Brain pericyte (primary cell): ENCODE data around the gene FUZ.

Experiments
- DNase-seq: peaks from one replicate; pipeline ENCODE4 v3.0.0-alpha.2; 2012; ENCODE audit warnings: low read depth, low spot score

Gene FUZ

DNA sequence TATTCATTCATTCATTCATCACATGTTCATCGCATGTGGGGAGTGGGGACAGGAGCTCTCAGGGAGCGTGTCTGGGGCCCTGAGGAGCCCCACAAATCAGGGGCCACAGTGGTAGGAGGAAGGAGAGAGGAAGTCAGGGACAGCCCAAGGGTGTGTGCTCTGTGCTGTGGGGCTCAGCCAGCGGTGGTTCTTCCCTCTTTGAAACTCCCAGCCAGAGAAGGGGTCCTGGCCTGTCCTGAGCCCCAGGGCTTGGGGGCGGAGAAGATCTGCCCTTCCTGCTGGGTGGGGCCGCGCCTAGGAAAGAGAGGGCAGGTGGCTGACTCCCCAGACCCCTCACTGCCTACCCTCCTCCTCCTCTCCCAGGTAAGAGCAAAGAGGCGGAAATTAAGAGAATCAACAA, 31.7 kb downstream of the FUZ start:
- DNase-seq = no peak

DNA sequence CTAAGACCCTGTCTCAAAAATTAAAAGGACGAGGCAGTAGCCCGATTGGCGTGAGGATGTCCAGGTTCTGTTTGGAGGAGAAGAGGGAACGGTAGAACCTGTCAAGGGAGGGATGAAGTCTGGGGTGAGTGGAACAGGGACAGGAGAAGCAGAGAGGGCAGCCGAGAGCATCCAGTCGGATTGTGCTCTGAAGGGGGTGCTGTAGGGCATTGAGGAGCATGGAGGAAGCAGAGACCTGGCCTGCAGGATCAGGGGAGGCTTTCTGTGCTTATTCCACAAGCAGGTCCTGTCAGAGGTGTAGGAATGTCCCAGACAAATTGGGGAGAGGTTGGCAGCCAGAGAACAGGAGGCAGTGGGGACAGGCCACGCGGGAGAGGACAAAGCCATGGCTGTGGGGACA, 32.2 kb downstream of the FUZ start:
- no peak for DNase-seq

DNA sequence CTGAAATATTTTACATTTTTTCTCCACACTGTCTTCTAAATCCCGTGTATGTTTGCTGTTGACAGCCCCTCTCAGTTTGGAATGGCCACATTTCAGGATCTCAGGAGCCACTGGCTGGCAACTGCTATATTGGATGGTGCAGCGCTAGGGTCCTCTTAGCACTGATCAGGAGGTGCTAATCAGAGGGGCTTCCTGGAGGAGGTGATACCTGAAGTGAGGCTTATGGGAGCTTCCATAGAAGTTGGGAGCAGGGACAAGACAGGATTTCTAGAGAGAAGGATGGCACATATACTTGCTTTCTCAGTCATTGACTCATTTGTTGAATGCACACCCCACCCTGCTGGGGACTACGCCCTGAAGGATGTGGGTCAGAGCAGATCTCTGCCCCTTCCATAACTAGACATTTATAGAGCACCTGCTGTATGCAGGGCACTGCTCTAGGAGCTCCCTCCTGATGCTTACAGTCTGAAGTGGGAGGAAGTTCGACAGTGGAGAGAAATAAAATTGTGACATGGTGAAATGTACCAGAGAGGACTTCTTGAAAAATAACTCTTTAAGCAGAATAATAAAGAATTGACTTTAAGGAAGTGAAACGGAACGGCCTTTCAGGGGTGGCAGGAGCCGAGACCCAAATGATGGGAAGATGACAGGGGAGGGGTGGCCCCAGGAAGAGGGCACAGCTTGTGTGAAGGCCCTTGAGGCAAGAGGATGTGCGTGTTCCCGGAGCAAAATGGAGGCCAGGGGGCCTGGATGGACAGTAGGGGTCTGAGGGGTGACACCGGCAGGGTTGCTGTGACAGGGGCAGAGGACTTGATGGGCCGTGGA, 33.1 kb downstream of the FUZ start:
- no peak for DNase-seq

DNA sequence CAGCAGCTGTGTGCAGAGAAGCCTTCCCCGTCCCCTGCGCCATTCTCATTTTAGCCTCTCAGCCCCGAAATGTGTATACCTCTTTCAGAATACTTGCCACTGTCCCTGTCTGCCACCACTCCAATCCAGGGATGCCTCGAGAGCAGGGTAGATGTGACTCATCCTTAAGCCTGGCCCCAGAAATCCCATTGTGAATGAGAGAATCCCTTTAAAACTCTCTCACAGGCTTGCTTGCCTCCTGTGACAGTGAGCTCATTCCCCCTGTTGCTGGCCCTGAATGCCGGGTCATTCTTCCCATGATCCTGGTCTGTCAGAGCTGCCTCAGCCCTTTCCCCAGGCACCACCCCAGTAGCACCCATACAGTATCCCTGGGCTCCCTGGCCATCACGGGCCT, 36.7 kb downstream of the FUZ start:
- no peak for DNase-seq

DNA sequence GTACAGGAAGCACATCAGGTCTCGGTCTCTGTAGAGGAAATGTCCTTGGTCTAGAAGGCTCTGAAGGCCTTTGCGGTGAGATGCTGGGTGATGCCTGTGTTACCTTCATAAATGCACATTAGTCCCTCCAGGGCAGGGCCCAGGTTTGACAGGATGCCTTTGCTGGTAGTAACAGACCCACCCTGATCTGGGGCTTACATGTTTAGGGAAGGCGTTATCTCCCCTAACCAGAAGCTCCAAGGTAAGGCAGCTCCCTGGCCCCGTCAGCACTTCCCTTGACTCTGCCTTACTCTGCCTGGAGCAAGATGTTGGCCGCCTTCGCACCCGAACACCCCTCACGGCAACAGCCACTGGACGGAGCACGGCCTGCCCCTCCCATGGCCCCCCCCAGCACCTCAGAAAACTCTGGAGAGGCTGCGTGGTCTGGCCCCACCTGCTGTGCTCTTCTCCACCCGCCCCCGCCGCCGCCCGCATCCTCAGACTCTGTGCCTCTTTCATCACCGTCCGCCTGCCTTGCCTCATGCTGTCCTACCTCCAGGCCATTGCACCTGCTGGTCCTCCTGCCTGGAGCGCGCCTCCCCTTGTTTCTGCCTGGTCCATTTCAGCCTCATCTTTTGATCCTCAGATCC, 37.2 kb downstream of the FUZ start:
- no peak for DNase-seq

DNA sequence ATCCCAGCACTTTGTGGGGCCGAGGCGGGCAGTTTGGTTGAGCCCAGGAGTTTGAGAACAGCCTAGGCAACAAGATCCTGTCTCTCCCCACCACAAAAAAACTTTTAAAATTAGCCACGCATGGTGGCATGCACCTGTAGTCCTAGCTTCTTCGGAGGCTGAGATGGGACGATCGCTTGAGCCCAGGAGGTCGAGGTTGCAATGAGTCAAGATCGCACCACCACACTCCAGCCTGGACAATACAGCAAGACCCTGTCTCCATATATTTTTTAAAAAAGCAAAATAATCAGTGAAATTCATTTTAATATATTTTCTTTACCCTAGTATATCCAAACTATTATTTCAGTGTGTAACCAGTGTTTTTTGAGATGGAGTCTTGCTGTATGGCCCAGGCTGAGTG, 38.1 kb downstream of the FUZ start:
- no peak for DNase-seq

DNA sequence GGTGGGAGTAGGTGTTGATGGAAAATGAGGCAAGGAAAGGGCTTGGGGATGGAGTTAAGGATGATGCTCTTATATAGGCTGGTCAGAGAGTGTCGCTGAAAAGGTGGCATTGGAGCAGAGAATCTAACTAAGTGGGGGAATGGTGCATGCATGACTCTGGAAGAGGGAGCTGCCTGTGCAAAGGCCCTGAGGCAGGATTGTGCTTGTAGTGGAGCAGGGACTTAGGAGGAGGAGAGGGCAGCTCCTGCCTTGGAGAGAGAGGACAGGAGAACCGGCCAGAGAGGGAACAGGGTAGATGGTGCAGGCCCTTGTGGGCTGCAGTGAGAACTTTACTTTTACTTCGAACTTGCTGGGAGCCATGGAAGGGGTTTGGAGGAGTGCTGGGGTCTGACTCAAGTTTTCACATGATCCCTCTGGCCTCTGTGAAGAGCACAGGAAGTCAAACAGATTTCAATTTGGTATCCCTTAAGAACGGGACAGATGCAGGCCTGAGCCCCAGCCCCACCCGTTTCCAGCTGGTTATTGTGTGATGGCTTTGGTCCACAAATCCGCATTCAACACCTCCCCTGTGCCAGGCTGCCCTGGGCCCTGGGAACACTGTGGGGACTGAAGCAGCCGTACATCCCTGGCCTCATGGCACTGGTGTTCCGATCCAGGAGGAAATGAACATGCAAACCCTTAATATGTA, 39.3 kb downstream of the FUZ start:
- no peak for DNase-seq

DNA sequence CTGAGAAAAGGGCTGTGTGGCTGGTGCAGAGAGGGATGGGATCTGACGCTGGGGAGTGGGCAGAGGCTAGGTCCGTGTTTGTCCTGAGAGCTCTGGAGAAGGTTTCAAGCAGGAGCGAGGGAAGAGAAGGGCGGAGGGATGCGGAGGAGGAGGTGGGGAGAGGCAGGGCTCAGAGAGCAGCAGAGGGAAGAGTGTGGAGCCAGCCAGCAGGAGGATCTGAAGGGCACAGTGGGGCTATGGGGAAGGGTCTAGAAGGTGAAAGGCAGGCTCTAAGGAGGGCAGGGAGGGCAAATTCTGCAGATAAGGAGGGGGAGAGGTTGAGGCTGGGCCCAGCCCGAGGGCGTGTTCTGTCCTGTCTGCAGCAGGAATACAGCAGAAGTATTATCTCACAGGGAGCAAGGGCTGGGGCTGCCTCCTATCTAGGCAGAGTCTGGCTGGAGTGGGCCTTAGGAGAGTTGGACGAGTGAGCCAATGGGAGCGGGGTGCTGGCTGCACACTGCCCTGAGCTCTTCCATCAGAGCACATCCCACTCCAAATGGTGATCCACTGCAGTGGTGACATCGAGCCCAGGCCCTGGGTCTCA, 40.2 kb downstream of the FUZ start:
- no peak for DNase-seq

DNA sequence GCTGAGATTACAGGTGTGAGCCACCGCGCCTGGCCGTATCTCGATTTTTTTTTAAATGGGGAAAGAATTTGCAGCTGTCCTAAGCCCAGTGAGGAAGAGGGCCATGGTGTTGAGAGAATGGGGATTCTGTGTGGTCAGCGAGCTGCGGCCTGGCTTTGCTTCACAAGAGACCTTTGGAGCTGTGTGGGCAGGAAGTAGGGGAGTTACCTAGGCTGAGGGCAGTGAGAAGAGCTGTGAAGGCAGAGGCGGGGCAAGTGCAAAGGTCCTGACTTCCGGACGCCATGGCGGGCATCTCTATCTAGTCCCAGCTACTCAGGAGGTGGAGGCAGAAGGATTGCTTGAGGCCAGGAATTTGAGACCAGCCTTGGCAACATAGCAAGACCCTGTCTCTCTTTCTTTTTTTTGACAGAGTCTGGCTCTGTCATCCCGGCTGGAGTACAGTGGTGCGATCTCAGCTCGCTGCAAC, 41.4 kb downstream of the FUZ start:
- no peak for DNase-seq

DNA sequence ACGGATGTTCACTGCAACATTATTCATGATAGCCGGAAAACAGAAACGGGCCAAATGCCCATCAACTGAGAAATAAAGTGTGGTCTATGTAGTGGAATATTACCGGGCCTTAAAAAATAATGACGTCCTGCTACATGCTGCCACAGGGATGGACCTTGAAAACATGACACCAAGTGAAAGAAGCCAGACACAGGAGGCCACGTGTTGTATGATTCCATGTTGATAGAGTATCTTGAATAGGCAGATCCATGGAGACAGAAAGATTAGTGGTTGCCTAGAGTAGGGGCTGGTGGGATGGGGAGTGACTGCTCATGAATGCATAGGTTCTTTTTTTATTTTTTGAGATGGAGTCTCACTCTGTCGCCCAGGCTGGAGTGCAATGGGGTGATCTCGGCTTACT, 42.6 kb downstream of the FUZ start:
- DNase-seq = no peak

DNA sequence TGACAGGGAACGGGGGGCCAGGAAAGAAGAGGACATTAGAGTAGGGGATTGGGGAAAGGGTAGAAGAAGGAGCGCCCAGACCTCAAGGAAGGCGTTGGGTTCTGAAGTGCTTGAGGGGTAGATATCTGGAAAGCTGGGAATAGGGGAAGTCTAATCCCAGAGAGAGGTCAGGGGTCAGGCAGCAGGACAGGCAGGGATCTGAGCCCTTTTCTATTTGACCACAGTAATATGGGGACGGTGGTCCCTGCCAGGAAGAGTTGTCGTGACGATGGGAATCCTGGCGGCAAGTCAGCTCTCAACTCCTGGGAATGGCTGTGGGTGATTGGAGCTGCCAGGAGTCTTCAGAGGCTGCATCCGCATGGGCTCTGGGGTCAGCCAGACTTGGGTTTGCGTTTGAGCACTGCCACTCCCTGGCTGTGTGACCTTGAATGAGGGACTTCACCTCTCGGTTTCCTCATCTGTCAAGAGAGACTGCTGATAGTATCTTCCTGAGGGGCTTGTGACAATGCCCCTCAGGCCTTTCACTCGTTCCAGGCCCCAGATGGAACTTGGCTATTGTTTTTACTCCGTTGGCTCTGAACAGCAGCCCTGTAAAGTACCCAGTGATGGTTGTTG, 45.0 kb downstream of the FUZ start:
- no peak for DNase-seq

DNA sequence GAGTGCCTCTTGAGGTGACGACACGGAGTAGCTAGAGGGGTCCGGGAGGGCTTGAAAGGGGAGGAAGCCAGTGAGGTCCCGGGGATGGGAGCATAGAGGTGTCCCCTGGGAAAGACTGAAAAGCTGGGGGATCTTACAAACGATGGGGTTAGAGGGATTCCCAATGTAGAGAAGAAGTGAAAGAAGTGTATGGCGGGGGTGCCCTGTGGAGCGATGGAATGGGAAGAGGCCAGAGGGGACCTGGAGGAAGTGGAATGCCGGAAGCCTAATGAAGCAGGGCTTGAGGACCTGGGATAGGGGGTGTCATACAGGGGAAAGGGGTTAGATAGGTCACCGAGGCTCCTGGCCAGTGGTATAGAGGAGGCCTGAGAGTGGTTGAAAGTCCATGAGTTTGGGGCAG, 45.7 kb downstream of the FUZ start:
- no peak for DNase-seq

DNA sequence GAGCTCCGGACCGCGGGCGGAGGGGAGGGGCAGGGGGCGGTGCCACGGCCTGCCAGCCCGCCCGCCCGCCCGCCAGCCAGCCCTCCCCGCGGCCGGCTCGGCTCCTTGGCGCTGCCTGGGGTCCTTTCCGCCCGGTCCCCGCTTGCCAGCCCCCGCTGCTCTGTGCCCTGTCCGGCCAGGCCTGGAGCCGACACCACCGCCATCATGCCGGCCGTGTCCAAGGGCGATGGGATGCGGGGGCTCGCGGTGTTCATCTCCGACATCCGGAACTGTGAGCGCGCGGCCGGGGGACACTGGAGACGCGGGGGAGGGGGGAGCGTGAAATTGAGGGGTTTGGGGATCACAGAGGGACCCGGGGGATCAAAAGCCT, 46.2 kb downstream of the FUZ start, which contains the start of gene AP2A1:
AP2A1 (plus strand) TSS at position 72 of the 370 bp plus-strand sequence; CDS start at position 205, 133 bp downstream.
- DNase-seq = no peak

DNA sequence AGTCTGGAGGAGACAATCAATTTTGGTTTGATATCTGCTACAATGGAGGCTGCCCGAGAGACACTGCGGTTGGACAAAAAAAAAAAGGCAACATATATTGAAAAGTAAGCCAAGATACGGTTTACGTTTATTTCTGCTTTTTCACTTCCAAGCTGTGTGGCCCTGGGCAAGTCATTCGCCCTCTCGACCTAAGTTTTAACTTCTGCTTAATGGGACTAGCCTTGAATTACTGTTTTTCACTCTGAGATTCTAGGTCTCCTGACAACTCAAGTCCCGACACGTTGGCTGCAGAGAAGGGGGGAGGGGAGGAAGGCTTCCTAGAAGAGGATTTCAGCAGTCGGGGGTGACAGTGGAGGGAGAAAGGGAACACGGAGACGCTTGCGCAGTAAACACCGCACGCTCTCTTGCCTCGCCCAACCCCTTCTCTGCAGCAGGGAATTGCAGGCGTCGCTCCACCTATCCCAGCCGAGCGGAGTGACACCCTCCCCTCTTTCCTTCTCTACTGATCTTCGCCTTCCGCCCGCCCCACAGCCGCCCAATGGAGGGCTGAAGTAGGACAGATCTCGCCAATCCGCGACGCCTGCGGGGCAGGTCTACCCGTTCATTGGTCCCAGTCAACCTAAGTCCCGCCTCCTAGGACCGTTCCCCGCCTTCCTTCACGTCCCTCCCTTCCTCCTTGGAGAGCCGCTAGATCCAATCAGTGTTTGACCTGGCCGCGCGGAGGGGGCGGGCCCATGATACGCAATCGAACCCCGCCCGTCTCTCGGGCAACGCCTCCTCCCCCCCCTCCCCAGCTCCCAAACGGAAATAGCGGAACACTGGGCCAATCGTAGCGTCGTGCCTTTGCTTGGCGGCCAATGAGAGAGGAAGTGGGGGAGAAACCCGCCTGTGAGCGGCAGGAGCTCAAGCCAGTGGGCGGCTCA, 46.8 kb downstream of the FUZ start:
- peak; percentile 100 for DNase-seq

DNA sequence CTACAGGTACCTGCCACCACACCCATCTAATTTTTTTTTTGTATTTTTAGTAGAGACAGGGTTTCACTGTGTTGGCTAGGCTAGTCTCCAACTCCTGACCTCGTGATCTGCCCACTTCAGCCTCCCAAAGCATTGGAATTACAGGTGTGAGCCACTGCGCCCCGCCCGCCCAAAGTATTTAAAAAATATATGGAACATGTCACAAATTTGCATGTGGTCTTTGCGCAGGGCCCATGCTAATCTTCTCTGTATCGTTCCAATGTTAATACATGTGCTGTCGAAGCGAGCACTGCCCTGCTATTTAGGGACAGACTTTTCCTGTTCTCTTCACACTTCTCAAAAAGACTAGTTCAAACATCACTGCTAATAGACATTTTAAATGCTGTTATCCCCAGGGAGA, 48.8 kb downstream of the FUZ start:
- DNase-seq = no peak

DNA sequence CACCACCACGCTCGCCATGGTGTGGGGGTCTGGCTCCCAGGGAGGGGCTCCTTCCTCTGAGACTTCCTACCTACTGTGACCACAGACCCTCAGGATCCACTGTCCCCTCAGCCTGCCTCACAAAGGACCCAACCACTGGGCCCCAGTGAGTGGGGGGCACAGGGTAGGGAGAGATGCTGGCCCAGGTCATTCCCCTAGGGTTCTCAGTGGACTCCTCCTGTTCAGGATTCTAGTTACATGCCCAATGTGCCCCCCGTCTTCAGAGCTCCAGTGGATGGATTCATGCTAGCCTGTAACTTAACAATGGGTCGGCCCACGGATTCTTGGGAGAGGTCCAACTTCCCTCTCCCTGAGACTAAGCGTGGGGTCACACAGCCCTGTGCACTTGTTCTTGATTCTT, 49.9 kb downstream of the FUZ start, which contains the start of gene TSKS:
TSKS (minus strand) TSS at position 77 of the 400 bp plus-strand sequence; CDS start at position 18, 59 bp downstream.
- DNase-seq = no peak

DNA sequence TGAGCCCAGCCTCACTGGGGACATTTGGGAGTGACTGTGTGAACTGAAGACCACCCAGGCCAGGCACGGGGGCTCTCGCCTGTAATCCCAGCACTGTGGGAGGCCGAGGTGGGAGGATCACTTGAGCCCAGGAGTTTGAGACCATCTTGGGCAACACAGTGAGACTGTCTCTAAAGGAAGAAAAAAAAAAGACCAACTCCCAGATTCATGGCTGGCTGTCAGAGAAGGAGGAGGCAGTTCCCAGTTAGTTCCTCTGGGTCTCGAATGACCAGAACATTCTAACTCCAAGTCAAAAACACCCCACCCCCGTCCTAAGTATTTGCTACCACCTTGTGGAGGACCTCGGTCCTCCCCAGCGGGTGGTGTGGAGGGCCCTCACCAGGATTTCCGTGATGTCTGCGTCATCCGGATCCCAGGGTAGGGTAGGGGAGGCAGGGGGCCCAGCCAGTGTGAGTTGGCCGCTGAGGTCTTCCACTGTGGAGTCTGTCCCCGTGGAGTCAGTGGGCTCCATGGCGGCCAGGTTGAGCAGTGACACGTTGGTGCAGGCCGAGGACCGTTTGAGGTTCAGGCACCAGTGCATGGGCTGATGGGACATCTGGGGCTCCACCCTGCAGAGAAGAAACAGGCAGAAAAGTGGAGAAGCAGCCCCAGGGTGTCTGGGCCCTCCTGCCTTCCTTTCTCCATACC, 51.3 kb downstream of the FUZ start:
- peak; percentile 39 for DNase-seq

DNA sequence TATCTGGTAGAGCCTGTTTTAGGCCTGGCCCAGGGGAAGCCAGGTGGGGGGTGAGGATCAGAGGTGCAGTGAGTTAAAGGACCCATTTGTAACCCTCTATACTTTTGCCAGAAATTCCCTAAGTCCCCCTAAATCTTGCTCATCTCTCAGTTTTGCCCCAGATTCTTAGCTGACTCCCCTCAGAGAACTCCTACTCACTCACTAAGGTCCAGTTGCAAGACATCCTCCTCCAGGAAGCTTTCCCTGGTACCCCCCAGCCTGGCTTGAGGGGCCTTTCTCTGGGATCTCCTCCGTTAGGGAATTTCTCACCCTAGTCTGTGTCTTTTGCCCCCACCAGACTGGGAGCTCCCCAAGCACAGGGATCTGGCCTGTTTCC, 51.9 kb downstream of the FUZ start:
- DNase-seq = no peak

DNA sequence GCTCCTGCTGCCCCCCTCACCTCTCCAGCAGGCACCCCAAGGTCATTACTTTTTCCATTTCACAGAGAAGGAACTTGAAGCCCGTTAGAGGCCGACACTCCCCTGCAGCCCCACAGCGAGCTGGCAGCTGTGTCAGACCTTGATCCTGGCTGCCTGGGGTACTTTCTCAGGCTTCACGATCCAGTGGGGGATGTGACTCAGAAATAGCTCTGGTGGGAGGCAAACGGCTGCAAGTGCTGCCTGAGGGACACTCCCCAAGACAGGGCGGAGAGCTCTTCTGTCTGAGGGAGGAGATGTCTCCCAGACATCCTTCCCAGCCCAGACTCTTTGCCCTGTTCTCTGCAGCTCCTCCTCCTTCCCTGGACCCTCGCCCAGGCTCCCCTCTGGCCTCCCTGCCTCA, 54.8 kb downstream of the FUZ start:
- peak; percentile 51 for DNase-seq
